Measurements from ENCODE around the gene MAFG. TPM values are rescaled to one million over a fixed set of nuclear protein-coding genes. Genes with fewer than 3 reads are reported as not detected.

The MAFG gene
- total RNA-seq, 2 donors from 2014 or later: 16.0 to 20.4 TPM

- TF ChIP-seq, protein P1, sequence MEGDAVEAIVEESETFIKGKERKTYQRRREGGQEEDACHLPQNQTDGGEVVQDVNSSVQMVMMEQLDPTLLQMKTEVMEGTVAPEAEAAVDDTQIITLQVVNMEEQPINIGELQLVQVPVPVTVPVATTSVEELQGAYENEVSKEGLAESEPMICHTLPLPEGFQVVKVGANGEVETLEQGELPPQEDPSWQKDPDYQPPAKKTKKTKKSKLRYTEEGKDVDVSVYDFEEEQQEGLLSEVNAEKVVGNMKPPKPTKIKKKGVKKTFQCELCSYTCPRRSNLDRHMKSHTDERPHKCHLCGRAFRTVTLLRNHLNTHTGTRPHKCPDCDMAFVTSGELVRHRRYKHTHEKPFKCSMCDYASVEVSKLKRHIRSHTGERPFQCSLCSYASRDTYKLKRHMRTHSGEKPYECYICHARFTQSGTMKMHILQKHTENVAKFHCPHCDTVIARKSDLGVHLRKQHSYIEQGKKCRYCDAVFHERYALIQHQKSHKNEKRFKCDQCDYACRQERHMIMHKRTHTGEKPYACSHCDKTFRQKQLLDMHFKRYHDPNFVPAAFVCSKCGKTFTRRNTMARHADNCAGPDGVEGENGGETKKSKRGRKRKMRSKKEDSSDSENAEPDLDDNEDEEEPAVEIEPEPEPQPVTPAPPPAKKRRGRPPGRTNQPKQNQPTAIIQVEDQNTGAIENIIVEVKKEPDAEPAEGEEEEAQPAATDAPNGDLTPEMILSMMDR (IDR thresholded peaks at IDR 0.05): no peak
- H3K27ac ChIP-seq: peak within 1 kb of the TSS; percentile 99
- H3K4me1 ChIP-seq: peaks cover 30% of the 10 kb centered on the region
- H3K27me3 ChIP-seq: no peaks in the 10 kb centered on the region
- no peaks in the 10 kb centered on the region for H3K9me3 ChIP-seq
- peak within 1 kb of the TSS; percentile 99 to 100 for H3K9ac ChIP-seq (ENCODE audit: low read depth in 2 of 2, low read length in 2 of 2)
- no peak for DNase-seq
- intact Hi-C loops (cut with DNase I): no loop called here
- peak within 1 kb of the TSS; percentile 98 for H3K4me3 ChIP-seq
- H3K36me3 ChIP-seq: no peaks in the 10 kb centered on the region
These were observed 56.6 kb downstream of the MAFG start, which contains the start of gene ARHGDIA for GRCh38 chr17:81870981-81871386. Gene ARHGDIA (minus strand): TSS chr17:81871337. CDS start chr17:81869930, 1,407 bp downstream.

DNA sequence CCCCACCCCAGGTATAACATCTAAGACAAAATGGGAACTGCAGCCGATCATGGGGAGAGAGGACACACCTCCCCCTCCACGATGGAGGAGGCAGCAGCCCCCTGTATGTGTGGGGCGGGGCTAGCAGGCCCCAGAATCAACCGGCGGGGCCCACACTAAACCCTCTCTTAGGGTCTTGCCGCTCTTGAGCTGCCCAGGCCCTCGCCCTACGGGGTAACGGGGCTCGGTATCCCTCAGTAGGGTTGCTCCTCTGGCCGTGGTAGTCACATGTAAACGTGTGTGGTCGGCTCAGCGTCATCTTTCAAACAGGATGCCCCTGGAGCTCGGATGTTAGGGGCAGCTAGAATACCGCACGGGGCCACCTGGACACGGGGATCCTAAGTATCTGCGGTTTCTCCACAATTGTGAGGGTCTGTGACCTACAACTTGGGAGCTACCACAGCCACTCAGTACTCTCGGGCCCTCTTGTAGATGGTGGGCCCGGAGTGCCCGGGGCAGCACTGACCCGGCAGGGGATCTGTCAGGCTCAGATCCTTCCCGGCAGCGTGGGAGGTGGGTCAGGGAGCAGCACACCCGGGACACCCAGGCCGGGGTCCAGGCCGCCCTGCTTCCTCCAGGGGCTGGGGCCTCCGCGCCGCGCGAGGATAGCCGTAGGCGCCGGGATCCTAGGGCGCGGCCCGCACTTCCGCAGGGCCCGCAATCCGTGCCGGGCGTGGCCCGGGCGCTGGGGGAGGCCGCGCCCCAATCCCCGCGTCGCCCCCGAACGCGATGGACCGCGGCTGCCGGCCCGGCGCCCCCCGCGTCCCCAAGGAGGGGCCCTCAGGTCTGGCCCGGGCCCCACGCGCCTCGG lies 57.2 kb downstream of the MAFG start:
- Histone ChIP-seq H3K4me3 (peak overlapping the region; percentile 88), H3K36me3 (no peaks in the 10 kb centered on the region), H3K9ac (ENCODE audit: low read depth in 2 of 2, low read length in 2 of 2) (peak overlapping the region; percentile 99 to 100), H3K27me3 (no peaks in the 10 kb centered on the region), H3K9me3 (no peaks in the 10 kb centered on the region), H3K27ac (peak overlapping the region; percentile 99), H3K4me1 (peaks cover 36% of the 10 kb centered on the region)
- TF ChIP-seq, protein P1 (IDR thresholded peaks at IDR 0.05): no peak
- DNase-seq: peak; percentile 41
- intact Hi-C loops (cut with DNase I): no loop called here

- DNase-seq: peak; percentile 45
- peak overlapping the region; percentile 99 to 100 for H3K9ac ChIP-seq (ENCODE audit: low read depth in 2 of 2, low read length in 2 of 2)
- peak overlapping the region; percentile 99 for H3K27ac ChIP-seq
- no peaks in the 10 kb centered on the region for H3K27me3 ChIP-seq
- H3K36me3 ChIP-seq: no peaks in the 10 kb centered on the region
- intact Hi-C loops (cut with DNase I): no loop called here
- TF ChIP-seq, protein P1 (IDR thresholded peaks at IDR 0.05): peak; percentile 88
- H3K9me3 ChIP-seq: no peaks in the 10 kb centered on the region
- H3K4me1 ChIP-seq: peaks cover 41% of the 10 kb centered on the region
- H3K4me3 ChIP-seq: peak overlapping the region; percentile 88
These were observed 58.1 kb downstream of the MAFG start for GRCh38 chr17:81869221-81870130.

GRCh38 chr17:81868674-81869220 lies 58.8 kb downstream of the MAFG start:
- H3K36me3 ChIP-seq: no peaks in the 10 kb centered on the region
- no peak for DNase-seq
- no peak overlapping the region for H3K4me3 ChIP-seq
- H3K27ac ChIP-seq: peak overlapping the region; percentile 80
- no peaks in the 10 kb centered on the region for H3K9me3 ChIP-seq
- intact Hi-C loops (cut with DNase I): no loop called here
- peak overlapping the region in 1 of 2 donors; percentile 99 for H3K9ac ChIP-seq (ENCODE audit: low read depth in 2 of 2, low read length in 2 of 2)
- H3K4me1 ChIP-seq: peaks cover 41% of the 10 kb centered on the region
- TF ChIP-seq, protein P1 (IDR thresholded peaks at IDR 0.05): no peak
- no peaks in the 10 kb centered on the region for H3K27me3 ChIP-seq

Other genes starting within 250 kb of the MAFG start
- 10 to 100 TPM; 24.6 to 25.0 TPM for gene ARL16, start 243.9 kb downstream of the MAFG start, total RNA-seq
- 100 to 1,000 TPM in 1 of 2 donors, 10 to 100 TPM in 1; 75.2 to 131 TPM for gene HGS, start 243.7 kb downstream of the MAFG start, total RNA-seq
- gene MRPL12, start 224.4 kb downstream of the MAFG start, total RNA-seq: 100 to 1,000 TPM; 106 to 225 TPM
- gene SLC25A10, start 215.5 kb downstream of the MAFG start, total RNA-seq: 100 to 1,000 TPM in 1 of 2 donors, 10 to 100 TPM in 1; 46.0 to 110 TPM
- not detected for gene GCGR, start 123.6 kb downstream of the MAFG start, total RNA-seq
- gene MCRIP1, start 94.4 kb downstream of the MAFG start, total RNA-seq: 10 to 100 TPM; 25.9 to 26.2 TPM
- not detected for gene PPP1R27, start 92.7 kb downstream of the MAFG start, total RNA-seq
- gene P4HB, start 67.2 kb downstream of the MAFG start, total RNA-seq: 1,000 to 10,000 TPM in 1 of 2 donors, 100 to 1,000 TPM in 1; 719 to 1,051 TPM
- gene ARHGDIA, start 56.4 kb downstream of the MAFG start, total RNA-seq: 100 to 1,000 TPM; 407 to 546 TPM
- gene ALYREF, start 36.1 kb downstream of the MAFG start, total RNA-seq: 100 to 1,000 TPM in 1 of 2 donors, 10 to 100 TPM in 1; 66.6 to 191 TPM
- gene ANAPC11, start 36.0 kb downstream of the MAFG start, total RNA-seq: 100 to 1,000 TPM; 106 to 174 TPM
- gene NPB, start 25.5 kb downstream of the MAFG start, total RNA-seq: under 1 TPM in 1 of 2 donors, not detected in 1; 0.22 TPM
- 10 to 100 TPM; 47.5 to 71.6 TPM for gene PCYT2, start 16.3 kb downstream of the MAFG start, total RNA-seq
- 10 to 100 TPM; 43.3 to 81.9 TPM for gene SIRT7, start 9.6 kb downstream of the MAFG start, total RNA-seq
- 100 to 1,000 TPM in 1 of 2 donors, 10 to 100 TPM in 1; 56.5 to 131 TPM for gene PYCR1, start 9.6 kb upstream of the MAFG start, total RNA-seq
- gene MYADML2, start 19.5 kb upstream of the MAFG start, total RNA-seq: under 1 TPM in 1 of 2 donors, not detected in 1; 0.27 TPM
- gene NOTUM, start 33.5 kb upstream of the MAFG start, total RNA-seq: under 1 TPM in 1 of 2 donors, not detected in 1; 0.57 TPM
- gene ASPSCR1, start 49.9 kb upstream of the MAFG start, total RNA-seq: 10 to 100 TPM; 21.7 to 43.0 TPM
- 100 to 1,000 TPM in 1 of 2 donors, 10 to 100 TPM in 1; 91.1 to 238 TPM for gene CENPX, start 95.1 kb upstream of the MAFG start, total RNA-seq
- gene LRRC45, start 95.6 kb upstream of the MAFG start, total RNA-seq: 10 to 100 TPM; 16.6 to 60.0 TPM
- 10 to 100 TPM in 1 of 2 donors, 1 to 10 TPM in 1; 7.0 to 16.6 TPM for gene RAC3, start 103.9 kb upstream of the MAFG start, total RNA-seq
- gene DCXR, start 110.0 kb upstream of the MAFG start, total RNA-seq: 100 to 1,000 TPM; 115 to 183 TPM
- gene RFNG, start 124.1 kb upstream of the MAFG start, total RNA-seq: 10 to 100 TPM; 30.6 to 32.1 TPM
- gene GPS1, start 124.2 kb upstream of the MAFG start, total RNA-seq: 100 to 1,000 TPM in 1 of 2 donors, 10 to 100 TPM in 1; 70.8 to 129 TPM
- 100 to 1,000 TPM; 113 to 253 TPM for gene DUS1L, start 138.1 kb upstream of the MAFG start, total RNA-seq
- gene FASN, start 170.5 kb upstream of the MAFG start, total RNA-seq: 100 to 1,000 TPM; 168 to 198 TPM